ENCODE data around the gene DEXI. TPM values are rescaled to one million over a fixed set of nuclear protein-coding genes. Genes with fewer than 3 reads are reported as not detected.

DEXI gene
- total and polyA plus RNA-seq, 2 of the 13 experiments (the other 11 are each of a cell fraction or from before 2014, with no cell fraction given) = 51.5 to 70.4 TPM

- TF ChIP-seq NRL (CRISPR knock-in tag; IDR thresholded peaks at IDR 0.05; ENCODE audit: borderline replicate concordance) (no peak), HNF4G (IDR thresholded peaks at IDR 0.05; ENCODE audit: borderline replicate concordance, low read depth, low read length) (no peak), HNF4G (CRISPR knock-in tag; IDR thresholded peaks at IDR 0.05; ENCODE audit: borderline replicate concordance, low read depth) (no peak), YEATS4 (CRISPR knock-in tag; IDR thresholded peaks at IDR 0.05; ENCODE audit: borderline replicate concordance) (0 out of 2 replicates have a peak, but pooled peaks have one; percentile 20), TEAD2 (CRISPR knock-in tag; IDR thresholded peaks at IDR 0.05) (no peak), MTERF4 (CRISPR knock-in tag; IDR thresholded peaks at IDR 0.05) (peak; percentile 43; the same call in 1 of the 2 replicates), HDAC1 (CRISPR knock-in tag; IDR thresholded peaks at IDR 0.05) (peak; percentile 73; the same call in 1 of the 2 replicates), ZSCAN9 (CRISPR knock-in tag; IDR thresholded peaks at IDR 0.05; ENCODE audit: borderline replicate concordance) (peak; percentile 57; the same call in 1 of the 2 replicates), ZNF282 (IDR thresholded peaks at IDR 0.05; ENCODE audit: partially characterized antibody) (no peak), KDM4B (CRISPR knock-in tag; IDR thresholded peaks at IDR 0.05) (no peak), ZKSCAN1 (IDR thresholded peaks at IDR 0.05; ENCODE audit: low read length) (no peak), KLF6 (CRISPR knock-in tag; IDR thresholded peaks at IDR 0.05) (peak; percentile 38; the same call in 1 of the 2 replicates), HNRNPLL (IDR thresholded peaks at IDR 0.05; ENCODE audit: low read depth, low read length, poor library complexity, severe bottlenecking) (peak; percentile 88), ZNF530 (CRISPR knock-in tag; IDR thresholded peaks at IDR 0.05; ENCODE audit: low read depth) (no peak), PCBP2 (optimal IDR thresholded peaks at IDR 0.05; ENCODE audit: low read depth, low read length, poor library complexity, severe bottlenecking) (no peak)
- TF ChIP-seq, protein P1, sequence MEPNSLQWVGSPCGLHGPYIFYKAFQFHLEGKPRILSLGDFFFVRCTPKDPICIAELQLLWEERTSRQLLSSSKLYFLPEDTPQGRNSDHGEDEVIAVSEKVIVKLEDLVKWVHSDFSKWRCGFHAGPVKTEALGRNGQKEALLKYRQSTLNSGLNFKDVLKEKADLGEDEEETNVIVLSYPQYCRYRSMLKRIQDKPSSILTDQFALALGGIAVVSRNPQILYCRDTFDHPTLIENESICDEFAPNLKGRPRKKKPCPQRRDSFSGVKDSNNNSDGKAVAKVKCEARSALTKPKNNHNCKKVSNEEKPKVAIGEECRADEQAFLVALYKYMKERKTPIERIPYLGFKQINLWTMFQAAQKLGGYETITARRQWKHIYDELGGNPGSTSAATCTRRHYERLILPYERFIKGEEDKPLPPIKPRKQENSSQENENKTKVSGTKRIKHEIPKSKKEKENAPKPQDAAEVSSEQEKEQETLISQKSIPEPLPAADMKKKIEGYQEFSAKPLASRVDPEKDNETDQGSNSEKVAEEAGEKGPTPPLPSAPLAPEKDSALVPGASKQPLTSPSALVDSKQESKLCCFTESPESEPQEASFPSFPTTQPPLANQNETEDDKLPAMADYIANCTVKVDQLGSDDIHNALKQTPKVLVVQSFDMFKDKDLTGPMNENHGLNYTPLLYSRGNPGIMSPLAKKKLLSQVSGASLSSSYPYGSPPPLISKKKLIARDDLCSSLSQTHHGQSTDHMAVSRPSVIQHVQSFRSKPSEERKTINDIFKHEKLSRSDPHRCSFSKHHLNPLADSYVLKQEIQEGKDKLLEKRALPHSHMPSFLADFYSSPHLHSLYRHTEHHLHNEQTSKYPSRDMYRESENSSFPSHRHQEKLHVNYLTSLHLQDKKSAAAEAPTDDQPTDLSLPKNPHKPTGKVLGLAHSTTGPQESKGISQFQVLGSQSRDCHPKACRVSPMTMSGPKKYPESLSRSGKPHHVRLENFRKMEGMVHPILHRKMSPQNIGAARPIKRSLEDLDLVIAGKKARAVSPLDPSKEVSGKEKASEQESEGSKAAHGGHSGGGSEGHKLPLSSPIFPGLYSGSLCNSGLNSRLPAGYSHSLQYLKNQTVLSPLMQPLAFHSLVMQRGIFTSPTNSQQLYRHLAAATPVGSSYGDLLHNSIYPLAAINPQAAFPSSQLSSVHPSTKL (CRISPR knock-in tag; IDR thresholded peaks at IDR 0.05) = no peak
- TF ChIP-seq, protein P2, sequence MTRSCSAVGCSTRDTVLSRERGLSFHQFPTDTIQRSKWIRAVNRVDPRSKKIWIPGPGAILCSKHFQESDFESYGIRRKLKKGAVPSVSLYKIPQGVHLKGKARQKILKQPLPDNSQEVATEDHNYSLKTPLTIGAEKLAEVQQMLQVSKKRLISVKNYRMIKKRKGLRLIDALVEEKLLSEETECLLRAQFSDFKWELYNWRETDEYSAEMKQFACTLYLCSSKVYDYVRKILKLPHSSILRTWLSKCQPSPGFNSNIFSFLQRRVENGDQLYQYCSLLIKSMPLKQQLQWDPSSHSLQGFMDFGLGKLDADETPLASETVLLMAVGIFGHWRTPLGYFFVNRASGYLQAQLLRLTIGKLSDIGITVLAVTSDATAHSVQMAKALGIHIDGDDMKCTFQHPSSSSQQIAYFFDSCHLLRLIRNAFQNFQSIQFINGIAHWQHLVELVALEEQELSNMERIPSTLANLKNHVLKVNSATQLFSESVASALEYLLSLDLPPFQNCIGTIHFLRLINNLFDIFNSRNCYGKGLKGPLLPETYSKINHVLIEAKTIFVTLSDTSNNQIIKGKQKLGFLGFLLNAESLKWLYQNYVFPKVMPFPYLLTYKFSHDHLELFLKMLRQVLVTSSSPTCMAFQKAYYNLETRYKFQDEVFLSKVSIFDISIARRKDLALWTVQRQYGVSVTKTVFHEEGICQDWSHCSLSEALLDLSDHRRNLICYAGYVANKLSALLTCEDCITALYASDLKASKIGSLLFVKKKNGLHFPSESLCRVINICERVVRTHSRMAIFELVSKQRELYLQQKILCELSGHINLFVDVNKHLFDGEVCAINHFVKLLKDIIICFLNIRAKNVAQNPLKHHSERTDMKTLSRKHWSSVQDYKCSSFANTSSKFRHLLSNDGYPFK (CRISPR knock-in tag; IDR thresholded peaks at IDR 0.05; ENCODE audit: borderline replicate concordance) = peak; percentile 49; the same call in 1 of the 2 replicates
- TF ChIP-seq, protein P3, sequence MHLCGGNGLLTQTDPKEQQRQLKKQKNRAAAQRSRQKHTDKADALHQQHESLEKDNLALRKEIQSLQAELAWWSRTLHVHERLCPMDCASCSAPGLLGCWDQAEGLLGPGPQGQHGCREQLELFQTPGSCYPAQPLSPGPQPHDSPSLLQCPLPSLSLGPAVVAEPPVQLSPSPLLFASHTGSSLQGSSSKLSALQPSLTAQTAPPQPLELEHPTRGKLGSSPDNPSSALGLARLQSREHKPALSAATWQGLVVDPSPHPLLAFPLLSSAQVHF (CRISPR knock-in tag; IDR thresholded peaks at IDR 0.05) = no peak
Observed at GRCh38 chr16:10942352-10943063, at the start of gene DEXI (continued).
